Tongue (tissue), 2 donors: ENCODE measurements around the gene AGAP1. TPM values are rescaled to one million over a fixed set of nuclear protein-coding genes. Genes with fewer than 3 reads are reported as not detected.
A peak's percentile ranks its signal among the peaks of the same experiment; 100 is the strongest.

Source experiments
- DNase-seq: peaks from one replicate; pipeline ENCODE4 v3.0.0-alpha.2; 2015
- total RNA-seq: library from RNA; depleted of rRNA; stranded (reverse); fragments of >200 nt; gene quantifications from one replicate; pipeline ENCODE4 v1.2.3, GENCODE V29; 2014

AGAP1 gene
- total RNA-seq, 1 donor from 2014 or later, result 33.0 TPM

GRCh38 chr2:235768606-235769005 lies 274.8 kb downstream of the AGAP1 start:
- no peak for DNase-seq

GRCh38 chr2:235769046-235769445 lies 275.2 kb downstream of the AGAP1 start:
- DNase-seq, result no peak

- DNase-seq, result no peak
These were observed 277.3 kb downstream of the AGAP1 start for GRCh38 chr2:235770909-235771820.

GRCh38 chr2:235773188-235773928 lies 279.5 kb downstream of the AGAP1 start:
- no peak for DNase-seq

GRCh38 chr2:235774153-235774870 lies 280.5 kb downstream of the AGAP1 start:
- DNase-seq, result no peak

- DNase-seq, result no peak
These were observed 282.7 kb downstream of the AGAP1 start for GRCh38 chr2:235776531-235776930.

- peak; percentile 82 for DNase-seq
These were observed 285.6 kb downstream of the AGAP1 start for GRCh38 chr2:235779444-235779896.

GRCh38 chr2:235780401-235780800 lies 286.6 kb downstream of the AGAP1 start:
- no peak for DNase-seq

GRCh38 chr2:235781775-235782174 lies 287.9 kb downstream of the AGAP1 start:
- no peak for DNase-seq

- no peak for DNase-seq
These were observed 290.9 kb downstream of the AGAP1 start for GRCh38 chr2:235784788-235785187.

- DNase-seq, result no peak
These were observed 295.7 kb downstream of the AGAP1 start for GRCh38 chr2:235789552-235789951.

- DNase-seq, result peak; percentile 36
These were observed 299.4 kb downstream of the AGAP1 start for GRCh38 chr2:235793163-235793752.

- no peak for DNase-seq
These were observed 305.4 kb downstream of the AGAP1 start for GRCh38 chr2:235799281-235799680.

GRCh38 chr2:235802542-235802941 lies 308.7 kb downstream of the AGAP1 start:
- DNase-seq, result no peak

GRCh38 chr2:235803028-235803427 lies 309.2 kb downstream of the AGAP1 start:
- DNase-seq, result no peak

GRCh38 chr2:235804676-235805075 lies 310.8 kb downstream of the AGAP1 start:
- no peak for DNase-seq

- DNase-seq, result peak; percentile 6
These were observed 313.3 kb downstream of the AGAP1 start for GRCh38 chr2:235806986-235807750.

- DNase-seq, result no peak
These were observed 314.5 kb downstream of the AGAP1 start for GRCh38 chr2:235808366-235808765.

GRCh38 chr2:235810252-235810651 lies 316.4 kb downstream of the AGAP1 start:
- no peak for DNase-seq

GRCh38 chr2:235810846-235811245 lies 317.0 kb downstream of the AGAP1 start:
- DNase-seq, result no peak

- DNase-seq, result no peak
These were observed 317.8 kb downstream of the AGAP1 start for GRCh38 chr2:235811446-235812184.
